GM18519 (cell line): ENCODE measurements around the gene TRIM51.
"Not testable (repeated sequence)": the region's sequence is repeated elsewhere in the genome, so short reads cannot be mapped to it uniquely, and the experiment has no call there.

Experiments
- ATAC-seq: cut with Tn5 transposase; IDR thresholded peaks from one replicate; pipeline ENCODE4 v1.9.1; 2021; ENCODE audit warnings: mild to moderate bottlenecking, moderate library complexity; ENCODE audit not compliant: unreplicated experiment, low FRiP score

Gene TRIM51, protein sequence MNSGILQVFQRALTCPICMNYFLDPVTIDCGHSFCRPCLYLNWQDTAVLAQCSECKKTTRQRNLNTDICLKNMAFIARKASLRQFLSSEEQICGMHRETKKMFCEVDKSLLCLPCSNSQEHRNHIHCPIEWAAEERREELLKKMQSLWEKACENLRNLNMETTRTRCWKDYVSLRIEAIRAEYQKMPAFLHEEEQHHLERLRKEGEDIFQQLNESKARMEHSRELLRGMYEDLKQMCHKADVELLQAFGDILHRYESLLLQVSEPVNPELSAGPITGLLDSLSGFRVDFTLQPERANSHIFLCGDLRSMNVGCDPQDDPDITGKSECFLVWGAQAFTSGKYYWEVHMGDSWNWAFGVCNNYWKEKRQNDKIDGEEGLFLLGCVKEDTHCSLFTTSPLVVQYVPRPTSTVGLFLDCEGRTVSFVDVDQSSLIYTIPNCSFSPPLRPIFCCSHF

DNA sequence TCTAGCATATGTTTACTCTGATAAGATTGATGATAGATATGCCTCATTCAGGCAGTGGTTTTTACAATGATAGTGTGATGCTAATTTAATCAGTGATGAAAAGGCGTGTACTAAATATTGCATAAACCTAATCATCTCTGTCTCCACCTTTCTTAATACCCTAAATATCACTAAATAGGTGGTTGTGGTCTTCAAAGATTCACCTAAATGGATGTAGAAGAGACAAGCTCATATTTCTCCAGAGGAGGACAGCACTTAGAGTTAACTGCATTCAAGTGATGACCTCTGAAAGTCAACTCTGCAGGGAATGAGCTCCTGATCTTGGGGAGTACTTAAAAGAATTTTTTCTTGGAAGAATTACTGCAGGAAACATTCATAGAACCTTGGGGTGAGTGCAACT, at the start of gene TRIM51:
Gene TRIM51 (plus strand): TSS at position 301 of the 400 bp plus-strand sequence. CDS start 2,132 bp downstream, outside the sequence.
- not testable (repeated sequence) for ATAC-seq

DNA sequence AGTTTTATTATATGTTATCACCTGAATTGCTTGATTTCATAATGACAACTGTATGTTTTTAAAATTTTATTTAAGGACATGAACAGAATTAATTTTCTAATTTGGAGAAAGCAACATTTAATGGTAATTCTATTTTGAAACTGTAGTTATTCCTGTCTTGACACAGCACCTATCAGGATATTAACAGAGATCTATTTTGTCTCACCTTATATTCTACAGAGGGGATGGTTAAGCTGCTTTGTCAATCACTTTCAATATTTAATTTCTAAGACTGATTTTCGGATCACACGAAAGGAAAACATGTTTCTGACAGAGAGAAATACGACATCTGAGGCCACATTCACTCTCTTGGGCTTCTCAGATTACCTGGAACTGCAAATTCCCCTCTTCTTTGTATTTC, 44.6 kb upstream of the TRIM51 start, which contains the start of gene OR5D16:
Gene OR5D16 (plus strand): TSS at position 301 of the 400 bp plus-strand sequence. CDS start 0 bp downstream, at position 301.
- no peak for ATAC-seq

DNA sequence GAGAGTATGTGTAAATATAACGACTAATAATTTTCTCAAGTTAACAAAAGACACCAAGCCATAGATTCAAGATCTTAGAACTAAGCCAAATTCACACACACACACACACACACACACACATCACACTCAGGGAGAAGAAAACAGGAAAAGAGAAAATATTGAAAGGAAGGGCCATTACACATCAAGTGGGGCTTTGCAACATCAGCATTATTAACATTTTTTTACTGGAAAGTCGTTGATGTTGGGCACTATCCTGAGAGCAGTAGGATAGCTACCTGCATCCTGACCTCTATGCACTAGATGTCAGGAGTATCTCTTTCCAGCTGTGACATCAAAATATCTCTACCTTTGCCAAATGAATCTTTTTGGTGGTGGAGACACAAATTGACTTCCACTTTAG, 35.6 kb upstream of the TRIM51 start:
- ATAC-seq: no peak

DNA sequence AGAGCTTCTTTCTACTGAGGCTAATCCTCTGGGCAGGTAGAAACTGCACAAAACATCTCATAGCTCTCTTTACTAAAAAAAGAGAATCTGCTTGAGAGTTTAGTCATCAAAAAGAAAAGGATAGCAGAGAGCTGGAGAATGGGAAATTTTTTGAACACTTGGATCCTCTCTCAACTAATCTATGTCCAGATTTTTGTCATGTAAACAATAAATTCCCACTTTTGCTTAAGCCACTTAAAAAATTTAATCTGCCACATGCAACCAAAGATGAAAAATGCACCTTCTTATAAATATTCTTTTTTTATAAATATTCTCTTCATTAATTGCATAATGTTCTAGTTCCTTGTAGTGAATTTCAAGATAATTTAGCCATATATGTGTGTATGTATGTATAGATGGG, 34.1 kb upstream of the TRIM51 start:
- no peak for ATAC-seq

DNA sequence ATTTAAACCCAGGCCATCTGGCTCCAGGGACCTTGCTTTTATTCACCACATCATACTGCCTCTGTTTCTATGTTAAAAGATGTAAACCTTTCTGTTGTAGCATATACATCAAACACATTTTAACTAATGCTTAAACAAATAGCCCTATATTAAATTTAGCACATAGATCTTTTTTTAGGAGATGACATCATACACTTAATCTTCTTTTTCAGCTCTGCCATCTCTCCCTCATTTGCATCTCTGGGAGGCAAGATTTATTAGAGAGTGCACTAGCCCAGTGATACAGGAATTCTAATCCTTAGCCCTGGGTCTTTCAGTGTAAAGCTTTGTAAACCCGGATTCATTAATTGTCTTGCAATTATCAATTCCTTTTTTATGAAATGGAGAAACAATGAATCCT, 31.0 kb upstream of the TRIM51 start:
- no peak for ATAC-seq

DNA sequence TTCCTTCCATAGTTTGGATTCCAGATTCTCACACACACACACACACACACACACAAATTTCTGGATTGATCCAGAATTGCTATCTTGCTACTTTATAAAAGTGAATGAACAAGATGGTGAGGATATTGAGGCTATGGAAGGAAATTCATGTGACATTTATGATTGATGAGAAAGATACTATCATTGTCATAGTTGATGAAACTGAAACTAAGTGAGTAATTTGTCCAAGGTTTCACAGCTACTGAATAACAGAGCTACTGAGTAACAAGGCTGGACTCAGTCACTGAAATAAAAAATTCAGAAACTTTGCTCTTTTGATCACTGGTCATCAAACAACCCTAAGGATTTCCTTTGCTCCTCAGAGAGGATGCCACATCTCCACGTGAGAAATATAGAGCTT, 28.4 kb upstream of the TRIM51 start:
- ATAC-seq: peak; percentile 65

DNA sequence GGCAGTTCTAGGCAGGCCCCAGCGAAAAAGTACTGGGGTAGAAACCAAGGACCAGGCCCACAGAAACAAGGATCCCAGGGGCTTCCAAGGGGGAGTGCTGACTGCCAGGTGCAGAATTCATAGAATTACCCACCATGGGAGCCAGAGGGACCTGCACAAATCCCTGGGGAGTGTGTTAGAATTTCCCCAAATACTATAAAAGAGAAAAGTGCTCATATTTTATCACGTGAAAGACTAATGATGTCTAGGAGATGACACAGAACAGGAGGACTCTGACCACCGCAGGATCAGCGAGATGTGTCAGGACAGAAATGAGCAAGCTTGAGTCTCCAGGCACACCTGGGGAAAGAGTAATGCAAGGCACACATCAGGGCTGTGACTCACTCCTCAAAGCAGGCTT, 15.7 kb upstream of the TRIM51 start:
- not testable (repeated sequence) for ATAC-seq

DNA sequence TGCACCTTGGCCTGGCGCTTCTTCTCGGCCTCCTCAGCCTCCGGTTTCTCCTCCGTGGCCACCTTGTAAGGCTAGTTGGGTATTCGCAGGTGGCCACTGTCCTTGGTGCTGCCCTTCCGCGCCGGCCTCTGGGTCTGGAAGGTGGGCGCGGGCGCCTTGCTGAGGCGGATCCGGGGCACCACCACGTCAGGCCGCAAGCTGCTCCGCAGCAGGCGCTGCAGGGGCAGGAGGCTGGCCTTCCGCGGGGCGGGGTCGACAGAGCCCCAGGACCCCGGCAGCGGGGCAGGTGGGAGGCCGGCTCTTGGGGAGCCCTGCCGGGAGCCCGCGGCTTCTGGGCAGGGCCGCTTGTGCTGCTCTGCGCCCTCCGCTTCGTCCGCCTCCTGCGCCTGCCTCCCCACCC, 10.4 kb upstream of the TRIM51 start:
- ATAC-seq: not testable (repeated sequence)

DNA sequence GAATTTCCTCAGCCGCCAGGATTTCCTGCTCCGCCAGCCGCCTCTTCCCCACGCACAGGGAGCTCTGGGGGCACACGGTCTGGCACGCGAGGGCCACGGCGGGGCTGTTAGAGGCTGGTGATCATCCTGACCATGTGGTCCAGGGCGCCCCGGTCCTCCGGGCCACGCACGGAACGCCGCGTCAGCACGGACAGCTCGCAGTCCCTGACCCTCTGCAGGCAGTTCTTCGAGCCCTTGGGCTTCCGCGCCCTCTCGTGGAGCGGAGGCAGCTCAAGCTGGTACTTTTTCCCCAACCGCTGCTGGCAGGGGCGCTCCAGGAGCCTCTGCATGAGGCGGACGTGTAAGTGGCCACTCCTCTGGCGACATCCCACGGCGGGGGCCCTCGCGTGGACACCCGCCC, 10.0 kb upstream of the TRIM51 start:
- ATAC-seq: not testable (repeated sequence)

DNA sequence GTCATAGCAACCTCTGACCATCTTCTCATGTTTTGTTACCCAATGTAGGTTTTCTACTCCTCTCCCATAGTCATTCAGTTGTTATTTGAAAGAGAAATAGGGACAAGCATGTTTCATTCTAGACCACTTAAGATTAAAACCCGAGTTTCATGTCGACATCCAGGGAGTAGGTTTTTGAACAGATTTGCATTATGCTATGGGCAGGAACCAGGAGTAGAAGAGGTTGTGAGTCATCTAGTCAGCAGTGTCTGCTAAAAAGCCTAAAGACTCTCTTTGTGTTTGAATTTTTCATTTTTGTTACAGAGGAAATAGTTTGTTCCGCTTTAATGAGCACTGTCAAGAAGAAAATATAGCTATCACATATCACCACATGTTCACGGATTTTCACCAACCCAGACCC, 1.9 kb downstream of the TRIM51 start:
- not testable (repeated sequence) for ATAC-seq

DNA sequence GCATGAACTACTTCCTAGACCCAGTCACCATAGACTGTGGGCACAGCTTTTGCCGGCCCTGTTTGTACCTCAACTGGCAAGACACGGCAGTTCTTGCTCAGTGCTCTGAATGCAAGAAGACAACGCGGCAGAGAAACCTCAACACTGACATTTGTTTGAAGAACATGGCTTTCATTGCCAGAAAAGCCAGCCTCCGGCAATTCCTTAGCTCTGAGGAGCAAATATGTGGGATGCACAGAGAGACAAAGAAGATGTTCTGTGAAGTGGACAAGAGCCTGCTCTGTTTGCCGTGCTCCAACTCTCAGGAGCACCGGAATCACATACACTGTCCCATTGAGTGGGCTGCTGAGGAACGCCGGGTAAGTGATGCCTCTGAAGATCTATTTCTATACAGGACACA, 2.4 kb downstream of the TRIM51 start:
- not testable (repeated sequence) for ATAC-seq

GRCh38 chr11:55895216-55895615, 12.1 kb downstream of the TRIM51 start:
- no peak for ATAC-seq

DNA sequence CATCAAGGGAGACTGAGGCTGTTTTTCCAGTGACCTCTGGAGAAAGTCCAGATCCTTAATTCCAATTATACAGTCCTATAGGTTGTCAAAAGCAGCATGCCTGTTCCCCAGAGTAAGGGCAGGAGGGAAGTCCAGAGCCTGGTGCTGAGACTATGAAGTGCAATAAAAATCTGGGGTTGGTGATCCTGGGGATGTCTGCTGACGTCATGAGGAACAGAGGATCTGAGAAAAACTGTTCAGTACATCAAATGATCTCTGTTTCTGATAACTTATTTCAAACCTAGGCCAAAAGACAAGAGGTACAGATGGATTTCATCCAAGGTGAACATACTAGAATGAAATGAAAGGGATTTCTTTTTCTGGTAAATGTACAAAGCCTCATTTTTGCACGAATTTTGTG, 19.2 kb downstream of the TRIM51 start:
- no peak for ATAC-seq

GRCh38 chr11:55914482-55914881, 31.4 kb downstream of the TRIM51 start, which contains the start of gene OR5W2:
Gene OR5W2, minus strand, starts transcription at chr11:55914582. Its CDS starts 0 bp downstream, at chr11:55914582.
- no peak for ATAC-seq

- no peak for ATAC-seq
These were observed 37.4 kb downstream of the TRIM51 start for GRCh38 chr11:55920537-55920936.

- no peak for ATAC-seq
These were observed 53.2 kb downstream of the TRIM51 start, which contains the start of gene OR5I1 for GRCh38 chr11:55936300-55936699. Gene OR5I1, minus strand, starts transcription at chr11:55936400. Its CDS starts 0 bp downstream, at chr11:55936400.
